ENCODE results near the gene IL3. TPM values are rescaled to one million over a fixed set of nuclear protein-coding genes. Genes with fewer than 3 reads are reported as not detected.

Gene IL3
- total RNA-seq, 6 experiments from 2014 or later: not detected

- no peak for TF ChIP-seq CTCF (IDR thresholded peaks at IDR 0.05)
- Mint-ChIP-seq H3K27ac (peak overlapping the region; percentile 84), H3K4me3 (no peak overlapping the region), H3K27me3 (ENCODE audit: insufficient read depth) (no peaks in the 10 kb centered on the region), H3K4me1 (ENCODE audit: low read depth) (peaks cover 84% of the 10 kb centered on the region), H3K9me3 (no peaks in the 10 kb centered on the region), H3K36me3 (ENCODE audit: low read depth) (no peaks in the 10 kb centered on the region)
- no peak for DNase-seq
Observed at GRCh38 chr5:132098621-132099020, 38.2 kb downstream of the IL3 start.

- H3K9me3 Mint-ChIP-seq: no peaks in the 10 kb centered on the region
- no peak overlapping the region for H3K4me3 Mint-ChIP-seq
- peak overlapping the region; percentile 84 for H3K27ac Mint-ChIP-seq
- no peak for TF ChIP-seq CTCF (IDR thresholded peaks at IDR 0.05)
- no peaks in the 10 kb centered on the region for H3K36me3 Mint-ChIP-seq (ENCODE audit: low read depth)
- peaks cover 84% of the 10 kb centered on the region for H3K4me1 Mint-ChIP-seq (ENCODE audit: low read depth)
- H3K27me3 Mint-ChIP-seq (ENCODE audit: insufficient read depth): no peaks in the 10 kb centered on the region
- no peak for DNase-seq
Observed at GRCh38 chr5:132099076-132099748, 38.8 kb downstream of the IL3 start.

GRCh38 chr5:132099905-132100304 lies 39.5 kb downstream of the IL3 start:
- H3K27me3 Mint-ChIP-seq (ENCODE audit: insufficient read depth): no peaks in the 10 kb centered on the region
- DNase-seq: no peak
- no peak for TF ChIP-seq CTCF (IDR thresholded peaks at IDR 0.05)

GRCh38 chr5:132100672-132101261 lies 40.3 kb downstream of the IL3 start:
- Mint-ChIP-seq H3K9me3 (no peaks in the 10 kb centered on the region), H3K36me3 (ENCODE audit: low read depth) (no peaks in the 10 kb centered on the region), H3K4me3 (no peak overlapping the region), H3K27ac (no peak overlapping the region), H3K4me1 (ENCODE audit: low read depth) (peaks cover 78% of the 10 kb centered on the region), H3K27me3 (ENCODE audit: insufficient read depth) (no peaks in the 10 kb centered on the region)
- no peak for DNase-seq
- no peak for TF ChIP-seq CTCF (IDR thresholded peaks at IDR 0.05)

More at GRCh38 chr5:132099905-132100304, 39.5 kb downstream of the IL3 start:
- Mint-ChIP-seq H3K36me3 (ENCODE audit: low read depth) (no peaks in the 10 kb centered on the region), H3K27ac (no peak overlapping the region), H3K4me3 (no peak overlapping the region), H3K9me3 (no peaks in the 10 kb centered on the region), H3K4me1 (ENCODE audit: low read depth) (peaks cover 84% of the 10 kb centered on the region)

GRCh38 chr5:132101385-132101880 lies 41.0 kb downstream of the IL3 start:
- H3K9me3 Mint-ChIP-seq: no peaks in the 10 kb centered on the region
- no peaks in the 10 kb centered on the region for H3K36me3 Mint-ChIP-seq (ENCODE audit: low read depth)
- no peak overlapping the region for H3K4me3 Mint-ChIP-seq
- no peak for DNase-seq
- H3K27me3 Mint-ChIP-seq (ENCODE audit: insufficient read depth): no peaks in the 10 kb centered on the region
- H3K27ac Mint-ChIP-seq: no peak overlapping the region
- peaks cover 71% of the 10 kb centered on the region for H3K4me1 Mint-ChIP-seq (ENCODE audit: low read depth)
- no peak for TF ChIP-seq CTCF (IDR thresholded peaks at IDR 0.05)

All from HFFc6 (cell line).